Liver (tissue), 9 donors: ENCODE data around the gene HMG20B. TPM values are rescaled to one million over a fixed set of nuclear protein-coding genes. Genes with fewer than 3 reads are reported as not detected.

Source experiments
- DNase-seq: peaks from one replicate; pipeline ENCODE4 v3.0.0-alpha.2; 2017; ENCODE audit warnings: low spot score
- H3K27ac ChIP-seq, 2 donors: one replicate each; pipeline ENCODE4 v1.7.0; 2013; ENCODE audit warnings: inconsistent platforms in 2 of 2, low read length in 2 of 2, control low read depth in 1 of 2, low read depth in 1 of 2, mild to moderate bottlenecking in 1 of 2
- H3K27me3 ChIP-seq, 4 donors: one replicate each; pipeline versions ENCODE4 v1.6.1 to v1.7.0; 2013; ENCODE audit warnings: low read length in 3 of 4, inconsistent platforms in 1 of 4, mild to moderate bottlenecking in 1 of 4, moderate library complexity in 1 of 4; ENCODE audit not compliant: control insufficient read depth in 4 of 4, insufficient read depth in 4 of 4
- H3K36me3 ChIP-seq, 4 donors: one replicate each; pipeline versions ENCODE4 v1.6.1 to v1.7.0; 2013; ENCODE audit warnings: low read length in 3 of 4, mild to moderate bottlenecking in 3 of 4, low read depth in 1 of 4, moderate library complexity in 1 of 4; ENCODE audit not compliant: control insufficient read depth in 4 of 4, insufficient read depth in 3 of 4
- H3K4me1 ChIP-seq, 4 donors: one replicate each; pipeline versions ENCODE4 v1.6.1 to v1.7.0; 2013; ENCODE audit warnings: low read length in 3 of 4, mild to moderate bottlenecking in 3 of 4, moderate library complexity in 1 of 4; ENCODE audit not compliant: control insufficient read depth in 4 of 4, insufficient read depth in 4 of 4
- H3K4me3 ChIP-seq, 3 donors: one replicate each; pipeline versions ENCODE4 v1.6.1 to v1.7.0; 2013; ENCODE audit warnings: low read length in 3 of 3, control low read depth in 1 of 3, low read depth in 1 of 3, mild to moderate bottlenecking in 1 of 3
- H3K9ac ChIP-seq, 2 donors: one replicate each; pipeline ENCODE4 v1.7.0; 2013; ENCODE audit warnings: low read length in 2 of 2, mild to moderate bottlenecking in 2 of 2, moderate library complexity in 2 of 2, control low read depth in 1 of 2, low read depth in 1 of 2
- H3K9me3 ChIP-seq, 4 donors: one replicate each; pipeline versions ENCODE4 v1.6.1 to v1.7.0; 2013; ENCODE audit warnings: low read length in 3 of 4; ENCODE audit not compliant: control insufficient read depth in 4 of 4
- EGR1 ChIP-seq, 2 donors: IDR thresholded peaks; 2 replicates each; pipeline ENCODE4 v1.6.1; 2016 to 2018; ENCODE audit warnings: antibody characterized with exemption in 2 of 2, low read depth in 2 of 2
- FOXA1 ChIP-seq: IDR thresholded peaks from 2 replicates; pipeline ENCODE4 v1.6.1; 2016; ENCODE audit warnings: antibody characterized with exemption
- FOXA2 ChIP-seq: IDR thresholded peaks from 2 replicates; pipeline ENCODE4 v1.6.1; 2016; ENCODE audit warnings: antibody characterized with exemption
- GABPA ChIP-seq, 2 donors: IDR thresholded peaks in 1 of 2; conservative IDR thresholded peaks in 1 of 2; 2 replicates each; pipeline ENCODE4 v1.6.1; 2016; ENCODE audit warnings: antibody characterized with exemption in 2 of 2, mild to moderate bottlenecking in 1 of 2, moderate library complexity in 1 of 2
- HNF4A ChIP-seq, 2 donors: conservative IDR thresholded peaks; 2 replicates each; pipeline ENCODE4 v1.6.1; 2016; ENCODE audit warnings: antibody characterized with exemption in 2 of 2, mild to moderate bottlenecking in 2 of 2
- HNF4G ChIP-seq: IDR thresholded peaks from 2 replicates; pipeline ENCODE4 v1.6.1; 2016; ENCODE audit warnings: antibody characterized with exemption
- JUND ChIP-seq, 2 donors: IDR thresholded peaks; 2 replicates each; pipeline ENCODE4 v1.6.1; 2016; ENCODE audit warnings: antibody characterized with exemption in 2 of 2
- NR2F2 ChIP-seq: IDR thresholded peaks from 2 replicates; pipeline ENCODE4 v1.6.1; 2016; ENCODE audit warnings: antibody characterized with exemption
- RAD21 ChIP-seq, 2 donors: IDR thresholded peaks; 2 replicates each; pipeline ENCODE4 v1.6.1; 2016; ENCODE audit warnings: antibody characterized with exemption in 2 of 2, mild to moderate bottlenecking in 2 of 2
- REST ChIP-seq: IDR thresholded peaks from 2 replicates; pipeline ENCODE4 v1.6.1; 2016; ENCODE audit warnings: antibody characterized with exemption, mild to moderate bottlenecking
- RXRA ChIP-seq, 2 donors: IDR thresholded peaks; 2 replicates each; pipeline ENCODE4 v1.6.1; 2017 to 2018; ENCODE audit warnings: antibody characterized with exemption in 2 of 2, mild to moderate bottlenecking in 1 of 2
- SP1 ChIP-seq: IDR thresholded peaks from 2 replicates; pipeline ENCODE4 v1.6.1; 2018; ENCODE audit warnings: antibody characterized with exemption, mild to moderate bottlenecking
- TAF1 ChIP-seq: conservative IDR thresholded peaks from 2 replicates; pipeline ENCODE4 v1.6.1; 2016; ENCODE audit warnings: antibody characterized with exemption, mild to moderate bottlenecking
- YY1 ChIP-seq: IDR thresholded peaks from 2 replicates; pipeline ENCODE4 v1.6.1; 2016; ENCODE audit warnings: antibody characterized with exemption, mild to moderate bottlenecking
- WGBS: extraction: QIAGEN DNeasy Blood & Tissue Kit; methylation state at CpG from one replicate; pipeline ENCODE4 v1.1.7; 2013; 5-methylcytosine and 5-hydroxymethylcytosine counted together
- polyA plus RNA-seq, 2 donors: library from polyadenylated mRNA; stranded (reverse) in 1 of 2; unstranded in 1 of 2; fragments of 200-250 nt in 1 of 2; fragments of >200 nt in 1 of 2; fragmentation: Nextera tagmentation in 1 of 2; extraction: Ambion mirVana in 1 of 2; gene quantifications; one replicate each; pipeline versions ENCODE4 v1.2.1 to v1.2.3, GENCODE V29; 2013 to 2015
- total RNA-seq, 2 donors: library from RNA; depleted of rRNA; stranded (reverse); fragments of >200 nt; gene quantifications; one replicate each; pipeline ENCODE4 v1.2.3, GENCODE V29; 2014
- TF ChIP-seq, protein P1 (sequence below): IDR thresholded peaks from 2 replicates; pipeline ENCODE4 v1.6.1; 2016; ENCODE audit warnings: antibody characterized with exemption
- TF ChIP-seq, protein P2 (sequence below): IDR thresholded peaks from 2 replicates; pipeline ENCODE4 v1.6.1; 2016; ENCODE audit warnings: antibody characterized with exemption
- TF ChIP-seq, protein P3 (sequence below): IDR thresholded peaks from 2 replicates; pipeline ENCODE4 v1.6.1; 2016; ENCODE audit warnings: antibody characterized with exemption
- TF ChIP-seq, protein P4 (sequence below): fragments of 150-350 bp; IDR thresholded peaks from 2 replicates; pipeline ENCODE4 v1.5.1; 2017; ENCODE audit warnings: improper control_type of control experiment, low read depth, low read length; ENCODE audit not compliant: missing input control
- donor health status: healthy.
- donor health status: healthy.
- donor health status: healthy.
- donor health status: healthy.
- donor health status: healthy.

HMG20B gene
- total and polyA plus RNA-seq, 4 donors: 28.6 to 35.1 (median 30.5) TPM

GRCh38 chr19:3556423-3556977, 16.2 kb upstream of the HMG20B start (continued):
- no peak for TF ChIP-seq REST
- no peak for TF ChIP-seq FOXA2
- TF ChIP-seq FOXA1: no peak
- TF ChIP-seq, protein P1, sequence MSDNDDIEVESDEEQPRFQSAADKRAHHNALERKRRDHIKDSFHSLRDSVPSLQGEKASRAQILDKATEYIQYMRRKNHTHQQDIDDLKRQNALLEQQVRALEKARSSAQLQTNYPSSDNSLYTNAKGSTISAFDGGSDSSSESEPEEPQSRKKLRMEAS: no peak
- TF ChIP-seq HNF4A (conservative IDR thresholded peaks at IDR 0.05): no peak
- no peak for TF ChIP-seq NR2F2
- no peak for TF ChIP-seq GABPA (IDR thresholded peaks at IDR 0.05 in 1 of 2, conservative IDR thresholded peaks at IDR 0.05 in 1 of 2)
- TF ChIP-seq, protein P2, sequence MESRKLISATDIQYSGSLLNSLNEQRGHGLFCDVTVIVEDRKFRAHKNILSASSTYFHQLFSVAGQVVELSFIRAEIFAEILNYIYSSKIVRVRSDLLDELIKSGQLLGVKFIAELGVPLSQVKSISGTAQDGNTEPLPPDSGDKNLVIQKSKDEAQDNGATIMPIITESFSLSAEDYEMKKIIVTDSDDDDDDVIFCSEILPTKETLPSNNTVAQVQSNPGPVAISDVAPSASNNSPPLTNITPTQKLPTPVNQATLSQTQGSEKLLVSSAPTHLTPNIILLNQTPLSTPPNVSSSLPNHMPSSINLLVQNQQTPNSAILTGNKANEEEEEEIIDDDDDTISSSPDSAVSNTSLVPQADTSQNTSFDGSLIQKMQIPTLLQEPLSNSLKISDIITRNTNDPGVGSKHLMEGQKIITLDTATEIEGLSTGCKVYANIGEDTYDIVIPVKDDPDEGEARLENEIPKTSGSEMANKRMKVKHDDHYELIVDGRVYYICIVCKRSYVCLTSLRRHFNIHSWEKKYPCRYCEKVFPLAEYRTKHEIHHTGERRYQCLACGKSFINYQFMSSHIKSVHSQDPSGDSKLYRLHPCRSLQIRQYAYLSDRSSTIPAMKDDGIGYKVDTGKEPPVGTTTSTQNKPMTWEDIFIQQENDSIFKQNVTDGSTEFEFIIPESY: no peak

GRCh38 chr19:3556978-3557460, 15.7 kb upstream of the HMG20B start:
- H3K4me1 ChIP-seq: peaks cover 9 to 44% (median 25%) of the 10 kb centered on the region in 4 donors
- H3K4me3 ChIP-seq: peak overlapping the region; percentile 75 to 96 (median 88)
- under 1% methylated on average over 60 of the region's 60 CpGs for WGBS
- no peaks in the 10 kb centered on the region for H3K27me3 ChIP-seq
- DNase-seq: no peak
- H3K36me3 ChIP-seq: no peaks in the 10 kb centered on the region
- TF ChIP-seq SP1 (no peak), FOXA2 (no peak), YY1 (no peak), REST (no peak), RAD21 (IDR thresholded peaks at IDR 0.05) (no peak), HNF4G (no peak), FOXA1 (no peak), TAF1 (no peak), RXRA (IDR thresholded peaks at IDR 0.05) (no peak), EGR1 (IDR thresholded peaks at IDR 0.05; ENCODE audit: low read depth in 2 of 2) (no peak), GABPA (IDR thresholded peaks at IDR 0.05 in 1 of 2, conservative IDR thresholded peaks at IDR 0.05 in 1 of 2) (no peak), JUND (IDR thresholded peaks at IDR 0.05) (no peak)
- TF ChIP-seq, protein P3, sequence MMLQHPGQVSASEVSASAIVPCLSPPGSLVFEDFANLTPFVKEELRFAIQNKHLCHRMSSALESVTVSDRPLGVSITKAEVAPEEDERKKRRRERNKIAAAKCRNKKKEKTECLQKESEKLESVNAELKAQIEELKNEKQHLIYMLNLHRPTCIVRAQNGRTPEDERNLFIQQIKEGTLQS: no peak
- TF ChIP-seq, protein P1: no peak
- TF ChIP-seq, protein P4, sequence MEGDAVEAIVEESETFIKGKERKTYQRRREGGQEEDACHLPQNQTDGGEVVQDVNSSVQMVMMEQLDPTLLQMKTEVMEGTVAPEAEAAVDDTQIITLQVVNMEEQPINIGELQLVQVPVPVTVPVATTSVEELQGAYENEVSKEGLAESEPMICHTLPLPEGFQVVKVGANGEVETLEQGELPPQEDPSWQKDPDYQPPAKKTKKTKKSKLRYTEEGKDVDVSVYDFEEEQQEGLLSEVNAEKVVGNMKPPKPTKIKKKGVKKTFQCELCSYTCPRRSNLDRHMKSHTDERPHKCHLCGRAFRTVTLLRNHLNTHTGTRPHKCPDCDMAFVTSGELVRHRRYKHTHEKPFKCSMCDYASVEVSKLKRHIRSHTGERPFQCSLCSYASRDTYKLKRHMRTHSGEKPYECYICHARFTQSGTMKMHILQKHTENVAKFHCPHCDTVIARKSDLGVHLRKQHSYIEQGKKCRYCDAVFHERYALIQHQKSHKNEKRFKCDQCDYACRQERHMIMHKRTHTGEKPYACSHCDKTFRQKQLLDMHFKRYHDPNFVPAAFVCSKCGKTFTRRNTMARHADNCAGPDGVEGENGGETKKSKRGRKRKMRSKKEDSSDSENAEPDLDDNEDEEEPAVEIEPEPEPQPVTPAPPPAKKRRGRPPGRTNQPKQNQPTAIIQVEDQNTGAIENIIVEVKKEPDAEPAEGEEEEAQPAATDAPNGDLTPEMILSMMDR: no peak
- TF ChIP-seq, protein P2: no peak
- H3K9ac ChIP-seq: peak overlapping the region; percentile 24 to 45
- peak overlapping the region in 1 of 2 donors; percentile 16 for H3K27ac ChIP-seq
- H3K9me3 ChIP-seq: no peaks in the 10 kb centered on the region
